GM12872 (cell line): ENCODE data around the gene ALDH1B1.

Experiments
- TF ChIP-seq, protein P1 (sequence below): IDR thresholded peaks from 3 replicates; pipeline ENCODE4 v1.5.1; 2011; ENCODE audit warnings: low read depth, mild to moderate bottlenecking, low read length, moderate library complexity; ENCODE audit not compliant: insufficient read depth

The ALDH1B1 gene

DNA sequence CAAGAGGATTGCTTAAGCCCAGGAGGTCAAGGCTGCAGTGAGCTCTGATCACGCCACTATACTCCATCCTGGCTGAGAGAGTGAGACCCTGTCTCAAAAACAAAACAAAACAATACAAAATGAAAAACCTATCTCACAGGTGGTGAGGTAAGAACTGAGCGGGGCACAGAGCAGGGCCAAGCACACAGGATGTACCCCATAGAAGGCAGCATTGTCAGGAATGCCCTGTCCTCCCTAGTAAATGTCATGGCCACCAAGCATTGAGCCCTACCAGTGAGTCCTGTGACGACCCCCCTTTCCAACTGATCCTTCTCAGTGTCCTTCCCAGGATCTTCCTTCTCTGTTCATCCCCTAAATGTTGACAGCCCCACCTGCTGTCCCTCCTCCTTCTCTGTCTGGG lies 44.6 kb upstream of the ALDH1B1 start:
- TF ChIP-seq, protein P1, sequence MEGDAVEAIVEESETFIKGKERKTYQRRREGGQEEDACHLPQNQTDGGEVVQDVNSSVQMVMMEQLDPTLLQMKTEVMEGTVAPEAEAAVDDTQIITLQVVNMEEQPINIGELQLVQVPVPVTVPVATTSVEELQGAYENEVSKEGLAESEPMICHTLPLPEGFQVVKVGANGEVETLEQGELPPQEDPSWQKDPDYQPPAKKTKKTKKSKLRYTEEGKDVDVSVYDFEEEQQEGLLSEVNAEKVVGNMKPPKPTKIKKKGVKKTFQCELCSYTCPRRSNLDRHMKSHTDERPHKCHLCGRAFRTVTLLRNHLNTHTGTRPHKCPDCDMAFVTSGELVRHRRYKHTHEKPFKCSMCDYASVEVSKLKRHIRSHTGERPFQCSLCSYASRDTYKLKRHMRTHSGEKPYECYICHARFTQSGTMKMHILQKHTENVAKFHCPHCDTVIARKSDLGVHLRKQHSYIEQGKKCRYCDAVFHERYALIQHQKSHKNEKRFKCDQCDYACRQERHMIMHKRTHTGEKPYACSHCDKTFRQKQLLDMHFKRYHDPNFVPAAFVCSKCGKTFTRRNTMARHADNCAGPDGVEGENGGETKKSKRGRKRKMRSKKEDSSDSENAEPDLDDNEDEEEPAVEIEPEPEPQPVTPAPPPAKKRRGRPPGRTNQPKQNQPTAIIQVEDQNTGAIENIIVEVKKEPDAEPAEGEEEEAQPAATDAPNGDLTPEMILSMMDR: no peak

DNA sequence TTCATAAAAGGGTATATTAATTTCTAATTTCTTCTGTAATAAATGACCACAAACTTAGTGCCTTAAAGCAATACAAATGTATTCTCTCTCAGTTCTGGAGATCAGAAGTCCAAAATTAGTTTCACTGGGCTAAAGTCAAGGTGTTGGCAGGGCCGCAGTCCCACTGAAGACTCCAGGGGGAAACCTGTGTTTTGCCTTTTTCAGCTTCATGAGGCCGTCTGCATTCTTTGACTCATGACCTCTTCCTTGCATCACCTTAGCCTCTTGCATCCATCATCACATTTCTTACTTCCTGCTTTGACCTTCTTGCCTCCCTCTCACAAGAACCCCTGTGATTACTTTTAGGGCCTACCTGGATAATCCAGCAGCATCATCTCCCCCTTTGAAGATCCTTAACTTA lies 42.0 kb upstream of the ALDH1B1 start:
- TF ChIP-seq, protein P1: no peak

DNA sequence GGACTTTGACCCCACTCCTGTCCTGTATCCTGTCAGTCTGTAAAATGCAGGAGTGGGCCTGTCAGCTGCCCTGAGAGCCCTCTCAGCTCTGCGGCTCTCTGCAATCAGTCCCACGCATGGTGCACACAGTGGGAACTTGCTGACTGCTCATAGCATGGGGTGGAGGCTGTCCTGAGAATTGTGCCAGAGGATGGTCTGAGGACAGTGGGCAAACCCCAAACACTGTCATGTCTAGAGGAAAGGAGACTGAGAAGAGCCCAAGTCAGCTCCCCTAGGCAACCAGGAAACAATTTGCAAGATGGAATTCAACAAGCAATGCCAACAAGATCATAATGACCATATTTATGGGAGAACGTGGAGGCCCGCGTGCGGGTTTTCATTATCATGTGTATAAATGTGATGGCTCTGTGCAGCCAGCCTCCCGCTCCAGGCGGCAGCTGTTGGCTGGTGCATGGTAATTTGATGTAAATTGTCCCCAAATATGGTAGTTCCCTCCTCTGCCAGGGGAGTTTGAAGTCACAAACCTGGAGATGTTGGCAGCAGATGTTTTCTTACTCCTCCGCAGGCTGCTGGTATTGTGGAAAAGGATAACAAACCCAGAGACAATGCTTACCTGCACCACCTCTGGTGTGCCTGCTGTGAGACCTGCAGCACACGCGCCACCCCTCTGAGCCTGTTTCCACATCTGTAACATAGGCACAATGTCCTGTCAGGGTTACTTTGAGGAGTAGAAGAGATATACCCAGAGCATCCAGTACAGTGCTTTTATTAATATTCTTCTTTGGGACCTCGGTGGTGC lies 39.8 kb upstream of the ALDH1B1 start:
- TF ChIP-seq, protein P1: no peak

DNA sequence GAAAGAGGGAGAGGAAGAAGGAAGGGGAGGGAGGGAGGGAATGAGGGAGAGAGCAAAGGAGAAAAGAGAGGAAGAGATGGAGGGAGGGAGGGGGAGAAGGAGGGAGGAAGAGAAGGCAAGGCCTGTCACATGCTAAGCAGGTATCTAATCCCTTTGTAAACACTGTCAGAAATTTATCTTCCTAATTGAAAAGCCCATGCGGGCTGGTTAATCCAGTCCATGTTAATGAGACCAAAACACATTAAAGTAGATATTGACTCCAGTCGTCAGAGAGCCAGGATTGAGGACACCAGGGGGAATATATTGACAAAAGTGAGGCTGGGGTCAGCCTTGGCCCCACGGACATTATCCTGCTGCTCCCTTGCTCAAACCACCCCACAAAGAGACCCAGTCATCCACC lies 37.4 kb upstream of the ALDH1B1 start:
- TF ChIP-seq, protein P1: no peak

DNA sequence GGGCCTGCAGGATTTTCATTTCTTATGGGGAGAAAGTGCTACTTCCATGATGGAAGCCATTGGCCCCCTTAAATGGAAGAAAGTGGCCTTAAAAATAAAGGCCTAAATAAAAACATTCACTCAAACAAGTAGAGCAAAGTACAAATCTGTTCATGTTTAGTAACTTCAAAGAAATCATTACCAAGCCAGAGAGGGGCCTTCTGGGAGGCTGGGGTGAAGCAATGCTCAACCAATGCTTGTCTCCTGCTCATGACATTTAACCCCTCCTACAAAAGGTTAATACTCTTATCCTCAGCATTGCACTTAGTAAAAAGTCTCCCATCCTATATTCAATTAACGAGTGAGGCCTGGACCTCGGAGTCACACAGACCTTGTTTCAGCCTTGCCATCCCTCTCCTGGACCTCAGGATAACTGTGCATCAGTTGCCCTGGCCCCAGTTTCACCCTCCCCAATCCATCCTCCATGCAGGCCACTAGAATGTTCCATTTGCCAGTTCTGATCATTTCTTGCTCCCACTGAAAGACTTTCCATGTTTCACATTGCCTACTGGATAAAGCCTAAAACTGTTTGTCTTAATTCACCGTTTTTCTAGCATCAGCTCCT lies 36.9 kb upstream of the ALDH1B1 start:
- TF ChIP-seq, protein P1: no peak

DNA sequence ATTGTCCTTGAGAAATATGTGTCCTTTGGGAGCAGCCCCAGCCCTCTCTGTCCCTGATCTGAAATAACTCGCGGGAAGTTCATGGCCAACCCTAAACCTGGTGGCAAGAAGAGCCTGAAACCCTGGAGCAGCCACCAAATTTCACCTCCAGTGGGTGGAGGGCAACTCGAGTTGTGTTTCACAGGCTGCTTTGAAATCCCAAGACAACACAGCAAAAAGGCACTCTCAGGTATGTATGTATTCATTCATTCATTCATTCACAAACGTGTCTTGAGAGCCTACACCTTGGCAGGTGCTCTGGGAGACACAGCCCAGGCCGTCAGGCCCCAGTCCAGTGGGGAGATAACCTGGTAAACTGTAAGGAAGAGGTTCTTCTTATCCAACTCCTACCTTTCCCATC lies 35.7 kb upstream of the ALDH1B1 start:
- TF ChIP-seq, protein P1: no peak

DNA sequence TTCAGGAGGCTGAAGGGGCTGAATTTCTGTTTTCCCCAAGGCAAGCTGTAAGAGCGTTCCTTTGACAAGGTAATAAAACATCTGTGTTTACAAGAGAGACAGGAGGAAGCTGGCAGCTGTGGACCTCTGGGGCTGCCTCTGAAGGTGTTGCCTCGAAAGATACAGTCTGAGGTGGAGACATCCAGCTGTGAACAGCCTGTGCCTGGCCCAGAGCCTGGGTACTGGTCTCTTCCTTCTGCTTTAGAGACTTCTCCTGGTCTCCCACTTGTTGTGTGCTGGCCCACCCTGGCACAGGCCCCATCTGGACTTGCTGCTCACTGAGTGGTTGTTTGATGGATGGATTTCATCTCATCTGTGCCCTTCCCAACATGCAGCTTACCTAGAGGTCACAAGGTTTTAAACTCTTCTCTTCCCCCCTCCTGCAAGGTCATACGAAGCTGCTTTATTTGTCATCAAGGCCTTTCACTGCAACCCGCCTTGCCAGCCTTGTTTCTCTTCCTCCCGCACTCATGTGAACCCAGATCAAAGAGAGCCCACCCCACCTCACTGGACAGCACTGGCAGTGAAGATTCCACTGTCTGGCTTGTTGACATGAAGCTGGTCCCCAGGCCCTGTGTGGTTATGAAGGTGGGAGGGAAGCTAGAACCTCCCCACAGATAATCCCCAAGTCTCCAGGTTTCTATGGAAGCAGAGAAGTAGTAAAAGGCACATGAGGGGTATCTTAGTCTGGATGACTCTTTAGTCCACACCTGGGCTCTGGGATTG lies 35.0 kb upstream of the ALDH1B1 start:
- TF ChIP-seq, protein P1: no peak
